RWPE1 (cell line): Measurements from ENCODE around the gene RING1.

Experiments
- CTCF ChIA-PET: fragments of 350-600 bp; sonication (Branson Sonifier 250); formaldehyde crosslinking; extraction: SDS; loops from one replicate; lab custom pipeline; 2021; lab: Yijun Ruan, JAX
- POLR2A ChIA-PET: fragments of 400-600 bp; formaldehyde crosslinking; extraction: SDS; loops from one replicate; lab custom pipeline; 2020; ENCODE audit warnings: antibody characterized with exemption; ENCODE audit not compliant: low non-redundant PET; lab: Yijun Ruan, JAX
- DNase-seq: peaks from one replicate; pipeline ENCODE4 v3.0.0; 2012; ENCODE audit warnings: low spot score
- H3K27ac ChIP-seq: fragments of 450-650 bp; 2 replicates; pipeline ENCODE4 v1.5.1; 2017
- CTCF ChIP-seq: fragments of 450-650 bp; conservative IDR thresholded peaks from 2 replicates; pipeline ENCODE4 v1.5.1; 2017; ENCODE audit warnings: low read depth, mild to moderate bottlenecking

RING1 gene

DNA sequence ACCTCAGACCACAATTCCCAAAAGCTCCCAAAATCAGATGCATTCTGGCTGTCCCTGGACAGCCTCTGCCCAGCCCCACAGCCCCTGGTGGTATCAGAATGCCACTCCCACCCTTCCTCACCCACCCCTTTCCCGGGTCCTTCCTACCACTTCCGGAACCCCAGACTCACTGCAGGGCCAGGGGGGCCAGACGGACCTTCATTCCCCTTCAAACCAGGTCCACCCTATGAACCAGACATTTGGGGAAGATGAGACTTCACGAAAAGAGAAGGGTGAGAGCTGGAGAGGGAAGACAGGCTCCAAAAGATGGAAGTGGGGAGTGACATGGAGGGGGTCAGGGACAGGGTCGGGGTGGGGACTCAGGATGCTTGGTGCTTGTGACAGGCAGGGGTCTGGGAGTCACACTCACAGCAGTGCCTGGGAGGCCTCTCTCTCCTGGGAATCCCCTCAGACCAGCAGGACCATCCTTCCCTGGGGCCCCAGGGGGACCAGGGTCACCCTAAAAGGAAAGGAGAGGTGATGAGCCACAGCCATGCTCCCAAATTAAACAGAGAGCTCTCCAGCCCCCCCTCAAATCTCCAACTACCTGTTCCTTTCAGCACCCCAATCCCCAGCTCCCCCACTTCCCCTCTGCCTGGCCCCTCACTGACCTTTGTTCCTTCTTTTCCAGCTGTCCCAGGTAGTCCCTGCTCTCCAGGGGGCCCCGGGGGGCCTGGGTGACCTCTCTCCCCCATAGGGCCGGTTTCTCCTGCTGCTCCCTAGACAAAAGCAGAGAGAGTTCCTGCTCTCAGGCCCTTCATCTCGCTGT, 36.2 kb upstream of the RING1 start:
- ChIA-PET POLR2A (no interaction called here), CTCF (interaction anchor here (0.5 to 2.1 kb wide), 16 partner anchors 8 to 759 kb away, joined by 3 to 18 read pairs (median 4); no protein-coding TSS in a partner anchor)
- no peak for TF ChIP-seq CTCF
- no peak overlapping the region for H3K27ac ChIP-seq
- no peak for DNase-seq

DNA sequence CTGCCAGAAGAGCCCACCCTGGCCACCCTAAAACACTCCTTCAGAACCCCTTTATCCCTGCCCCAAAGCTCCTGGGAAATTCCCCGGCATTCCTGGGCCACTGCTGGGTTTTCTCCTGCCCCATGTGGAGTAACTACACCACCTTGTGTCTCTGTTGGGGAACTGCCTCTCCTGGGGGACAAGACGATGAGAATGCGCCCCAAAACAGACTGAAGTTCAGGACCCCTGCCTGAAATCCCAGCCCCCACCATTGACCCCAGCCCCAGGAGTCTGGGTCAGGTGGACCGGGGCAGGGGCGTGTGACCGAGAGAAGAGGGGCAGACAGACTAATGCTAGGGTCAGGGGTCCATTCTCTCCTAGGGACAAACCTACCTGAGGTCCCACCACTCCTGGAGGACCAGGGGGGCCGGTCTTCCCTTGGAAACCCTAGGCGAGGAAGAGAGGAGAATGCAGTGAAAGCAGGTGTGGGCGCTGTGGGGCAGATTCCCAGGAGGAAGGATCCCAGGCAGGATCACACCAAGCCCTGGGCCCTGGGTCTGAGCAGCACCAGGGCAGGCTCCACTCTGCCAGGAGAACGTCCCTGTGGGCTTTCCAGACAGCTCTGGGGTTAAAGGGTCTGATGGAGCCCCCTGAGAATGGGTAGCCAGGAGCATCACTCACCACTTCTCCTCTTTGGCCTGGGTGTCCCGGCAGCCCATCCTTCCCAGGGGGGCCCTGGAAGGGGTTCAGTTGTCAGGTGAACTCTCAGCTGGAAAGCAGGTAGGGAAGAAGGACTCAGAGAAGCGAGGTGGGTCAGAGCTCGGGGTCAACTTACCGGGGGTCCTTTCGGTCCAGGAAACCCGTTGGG, 35.4 kb upstream of the RING1 start:
- no peak overlapping the region for H3K27ac ChIP-seq
- peak; percentile 73 for DNase-seq
- POLR2A ChIA-PET = no interaction called here
- CTCF ChIA-PET = interaction anchor here (0.5 to 2.1 kb wide), 20 partner anchors 8 to 172 kb away, joined by 3 to 18 read pairs (median 4); no protein-coding TSS in a partner anchor
- TF ChIP-seq CTCF = peak; percentile 65

DNA sequence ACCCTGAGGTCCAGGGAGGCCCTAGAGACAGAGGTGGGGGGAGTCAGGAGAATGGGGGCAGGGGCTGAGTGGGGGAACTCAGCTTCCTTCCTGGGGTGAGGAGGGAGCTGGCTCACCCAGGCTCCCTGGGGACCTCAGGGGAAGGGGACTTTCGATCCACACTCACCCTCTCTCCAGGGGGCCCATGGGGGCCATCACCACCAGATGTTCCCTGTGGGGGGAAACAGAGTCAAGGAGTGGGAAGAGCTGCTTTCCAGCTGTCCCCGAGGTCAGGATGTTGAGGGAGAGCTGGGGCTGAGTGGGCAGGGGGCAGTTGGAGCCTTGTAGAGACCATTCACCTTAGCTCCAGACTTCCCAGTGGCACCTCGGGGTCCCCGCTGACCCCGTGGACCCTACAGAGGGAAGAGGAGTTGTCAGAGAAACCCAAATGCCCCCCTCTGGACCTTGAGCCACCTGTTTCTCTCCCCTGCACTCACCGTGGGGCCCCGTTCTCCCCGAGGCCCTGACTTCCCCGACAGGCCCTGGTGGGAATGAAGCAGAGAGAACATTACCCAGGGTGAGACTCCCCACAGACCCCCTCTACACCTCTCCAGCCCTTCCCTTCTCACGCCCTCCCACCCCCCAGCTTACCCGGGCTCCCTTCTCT, 34.6 kb upstream of the RING1 start:
- DNase-seq = no peak
- H3K27ac ChIP-seq = no peak overlapping the region
- POLR2A ChIA-PET = no interaction called here
- no peak for TF ChIP-seq CTCF
- CTCF ChIA-PET = interaction anchor here (0.6 to 2.1 kb wide), 9 partner anchors 9 to 161 kb away, joined by 3 to 15 read pairs (median 5); no protein-coding TSS in a partner anchor

- no peak for DNase-seq
- no peak for TF ChIP-seq CTCF
- ChIA-PET CTCF (interaction anchor here (0.6 to 0.7 kb wide), 2 partner anchors 24 to 39 kb away, joined by 3 to 4 read pairs; no protein-coding TSS in a partner anchor), POLR2A (no interaction called here)
- H3K27ac ChIP-seq = no peak overlapping the region
These were observed 33.5 kb upstream of the RING1 start for GRCh38 chr6:33174784-33175183.

DNA sequence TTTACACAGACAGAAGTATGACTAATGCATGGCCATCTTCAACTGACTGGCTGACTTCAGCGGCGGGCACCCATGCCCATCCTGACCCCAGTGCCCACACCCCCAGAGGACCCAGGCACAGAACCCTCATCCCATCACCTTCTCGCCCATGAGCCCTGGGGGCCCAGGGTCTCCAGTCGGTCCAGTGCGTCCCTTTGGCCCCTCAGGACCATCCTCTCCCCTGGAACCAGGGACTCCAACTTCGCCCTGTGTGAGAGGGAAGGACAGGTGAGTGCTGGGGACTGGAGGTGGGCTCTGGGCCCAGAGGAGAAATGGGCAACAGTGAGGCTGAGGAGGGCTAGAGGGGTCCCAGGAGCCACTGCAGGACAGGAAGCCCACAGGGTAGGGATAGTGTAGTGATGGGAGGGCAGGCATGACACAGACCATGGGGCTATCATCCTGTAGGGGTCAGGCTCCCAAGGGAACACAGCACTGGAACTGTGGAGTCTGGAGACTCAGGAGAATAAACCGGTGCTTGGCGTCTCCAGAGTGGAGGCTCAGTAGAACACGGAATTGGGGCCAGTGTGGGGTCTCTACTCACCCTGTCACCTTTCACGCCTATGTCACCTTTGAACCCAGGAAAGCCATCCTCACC, 32.7 kb upstream of the RING1 start:
- ChIA-PET POLR2A (no interaction called here), CTCF (interaction anchor here (0.6 to 0.7 kb wide), 2 partner anchors 23 to 40 kb away, joined by 3 to 4 read pairs; no protein-coding TSS in a partner anchor)
- no peak overlapping the region for H3K27ac ChIP-seq
- TF ChIP-seq CTCF = no peak
- no peak for DNase-seq

- no peak for DNase-seq
- H3K27ac ChIP-seq = no peak overlapping the region
- TF ChIP-seq CTCF = no peak
- ChIA-PET CTCF (no interaction called here), POLR2A (no interaction called here)
These were observed 31.4 kb upstream of the RING1 start for GRCh38 chr6:33176906-33177305.
